ENCODE measurements around the gene ULK4.

GRCh38 chr3:41208507-41209220, 753.2 kb downstream of the ULK4 start:
- no peak for TF ChIP-seq CTCF (IDR thresholded peaks at IDR 0.05; ENCODE audit: low read depth, low read length)
- no peak for TF ChIP-seq EZH2phosphoT487 (IDR thresholded peaks at IDR 0.05; ENCODE audit: low read depth)

Measured in OCI-LY3 (cell line).